NCI-H446 (cell line): ENCODE results near the gene PPP1R1C.

ENCODE experiments used
- DNase-seq, 2 experiments: peaks; one replicate each; lab custom pipeline; 2025; lab: John Stamatoyannopoulos, UW

Gene PPP1R1C

DNA sequence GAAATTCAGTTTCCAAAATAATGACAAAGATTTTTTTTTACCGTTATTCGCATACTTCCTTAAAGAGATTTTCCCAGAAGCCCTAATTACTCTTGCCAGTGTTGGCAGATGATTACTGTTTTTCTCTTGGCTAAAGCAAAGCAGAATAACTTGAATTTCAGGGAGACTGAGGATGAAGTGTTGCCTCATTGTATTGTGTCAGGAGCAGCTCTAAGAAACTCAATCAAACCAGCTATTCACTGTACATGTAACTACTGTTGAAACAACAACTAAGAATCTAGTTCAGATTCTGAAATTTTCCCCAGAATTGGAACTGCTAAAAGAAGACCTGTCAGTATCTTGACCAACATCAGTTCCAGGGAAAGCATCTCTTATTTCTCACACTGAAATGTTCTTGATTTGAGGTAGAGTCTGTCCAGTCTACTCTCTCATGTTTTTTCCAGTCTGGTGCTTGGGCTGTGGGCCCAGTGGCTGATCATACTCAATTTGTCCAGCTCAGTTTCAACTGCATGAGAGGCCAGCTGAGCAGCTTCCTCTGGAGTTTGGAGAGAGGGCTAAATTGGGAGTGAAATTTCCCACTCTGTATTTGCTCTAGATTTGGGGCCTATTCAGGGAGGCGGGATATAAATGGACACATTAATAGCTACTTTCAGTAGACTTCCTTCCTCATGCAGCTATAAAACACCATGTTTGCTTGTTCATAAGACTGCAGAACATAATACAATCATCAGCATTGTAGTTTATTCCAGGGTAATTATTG is 78.5 kb downstream of the PPP1R1C start:
- no peak for DNase-seq

DNA sequence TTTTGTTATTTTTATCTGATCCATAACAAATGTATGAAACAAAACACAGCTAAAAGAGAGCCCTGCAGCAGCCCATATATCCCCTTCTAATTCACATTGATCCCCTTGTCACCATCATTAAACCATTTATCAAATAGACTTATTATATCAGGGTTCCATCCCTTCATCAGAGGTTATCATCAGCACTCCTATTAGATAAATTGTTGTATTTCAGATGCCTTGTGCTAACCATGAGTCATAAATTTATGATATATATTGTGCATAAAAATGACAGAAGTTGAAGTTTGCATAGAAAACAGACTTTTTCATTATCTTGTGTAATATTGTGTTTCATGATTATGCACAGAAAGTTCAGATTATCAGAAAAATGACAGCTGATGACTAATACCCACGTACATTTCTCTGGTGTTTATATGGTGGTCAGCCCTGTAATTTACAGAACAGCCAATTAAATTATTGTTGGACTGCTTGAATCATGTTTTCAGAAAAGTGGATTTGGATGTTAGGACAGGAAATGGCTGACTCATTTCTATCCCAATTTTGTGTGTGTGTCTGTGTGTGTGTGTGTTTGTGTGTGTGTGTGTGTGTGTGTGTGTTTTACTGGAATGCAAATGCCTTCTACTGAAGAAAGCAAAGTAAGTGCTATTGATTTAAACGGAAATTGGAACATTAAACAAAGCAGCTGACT is 80.9 kb downstream of the PPP1R1C start:
- DNase-seq, result no peak

DNA sequence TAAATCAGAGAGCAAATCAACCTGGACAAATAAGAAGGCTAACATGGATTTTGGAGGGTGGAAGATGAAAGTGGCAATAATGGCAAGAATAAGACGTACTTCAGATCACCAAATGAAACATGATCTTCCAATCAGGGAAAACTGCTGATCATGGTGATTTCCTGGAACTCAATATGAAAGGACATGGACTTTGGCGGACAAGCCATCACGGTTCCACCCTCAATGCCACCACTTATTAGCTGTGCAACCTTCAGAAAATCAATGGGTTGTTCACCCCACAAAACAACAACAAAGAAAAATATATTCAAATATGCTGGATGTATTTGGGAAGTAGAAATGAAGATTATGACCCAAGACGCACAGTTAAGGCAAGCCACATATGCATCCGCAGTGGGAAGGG is 81.7 kb downstream of the PPP1R1C start:
- DNase-seq, result no peak

DNA sequence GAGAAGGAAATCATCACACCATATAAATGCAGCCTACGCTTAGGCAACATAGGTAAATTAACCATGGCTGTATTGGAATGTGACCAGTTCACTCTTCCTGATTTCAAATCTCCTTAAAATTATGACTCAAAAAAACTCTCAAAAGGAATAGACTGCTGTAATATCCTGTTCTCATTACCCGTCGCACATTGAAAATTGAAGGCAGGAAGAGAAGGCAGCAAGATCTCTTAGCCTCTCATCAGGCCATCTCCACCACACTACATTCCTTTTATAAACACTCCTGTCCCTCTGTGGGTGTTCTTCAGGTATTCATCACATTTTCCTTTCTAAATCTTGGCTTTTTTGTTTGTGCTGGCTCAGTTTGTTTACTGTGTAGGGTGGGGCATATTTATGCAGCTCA is 83.2 kb downstream of the PPP1R1C start:
- DNase-seq, result no peak

DNA sequence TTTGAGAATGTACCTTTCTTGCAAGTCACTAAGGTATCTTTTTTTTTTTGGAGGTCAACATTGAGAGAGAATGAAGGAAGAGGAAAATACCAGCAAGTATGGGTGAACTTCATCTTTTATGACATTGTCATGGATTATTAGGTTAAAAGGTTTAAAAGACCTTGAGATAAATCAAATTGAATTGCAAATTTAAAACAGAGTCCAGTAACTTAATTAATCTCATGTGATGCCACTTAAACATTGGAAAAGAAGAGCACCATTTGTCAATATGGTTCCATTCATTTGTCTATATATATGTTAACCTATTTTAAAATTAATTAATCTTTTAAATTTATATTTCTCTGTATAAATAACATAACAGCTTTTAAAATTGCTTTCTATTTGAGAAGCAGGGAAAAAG is 83.8 kb downstream of the PPP1R1C start:
- no peak for DNase-seq

DNA sequence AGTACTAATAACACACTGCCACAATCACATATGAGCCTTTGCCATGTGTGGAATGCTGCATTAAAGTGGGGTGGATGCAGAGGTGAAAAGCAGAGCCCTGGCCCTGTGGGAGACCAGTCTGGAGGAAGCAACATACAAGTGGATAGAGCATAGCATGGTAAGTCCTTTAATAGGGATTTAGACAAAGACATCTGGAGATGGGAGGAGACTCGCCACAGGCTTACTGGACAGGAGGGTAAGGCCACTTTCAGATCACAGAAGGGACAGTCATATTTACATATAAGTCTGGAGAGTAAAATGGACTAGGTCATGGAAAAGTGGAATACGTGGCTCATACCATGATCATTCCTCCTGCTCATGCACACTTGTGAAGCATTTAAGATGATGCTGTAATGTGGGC is 84.3 kb downstream of the PPP1R1C start:
- DNase-seq, result no peak

DNA sequence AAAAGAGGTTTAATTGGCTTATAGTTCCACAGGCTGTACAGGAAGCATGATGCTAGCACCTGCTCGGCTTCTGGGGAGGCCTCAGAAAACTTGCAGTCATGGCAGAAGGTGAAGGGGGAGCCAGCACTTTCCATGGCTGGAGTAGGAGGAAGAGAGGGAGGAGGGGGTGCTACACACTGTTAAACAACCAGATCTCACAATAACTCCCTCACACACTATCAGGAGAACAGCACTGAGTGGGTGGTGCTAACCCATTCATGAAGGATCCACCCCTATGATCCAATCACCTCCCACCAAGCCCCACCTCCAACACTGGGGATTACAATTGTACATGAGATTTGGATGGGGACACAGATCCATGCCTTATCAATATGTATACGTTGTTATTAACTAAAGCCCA is 85.1 kb downstream of the PPP1R1C start:
- DNase-seq, result no peak

DNA sequence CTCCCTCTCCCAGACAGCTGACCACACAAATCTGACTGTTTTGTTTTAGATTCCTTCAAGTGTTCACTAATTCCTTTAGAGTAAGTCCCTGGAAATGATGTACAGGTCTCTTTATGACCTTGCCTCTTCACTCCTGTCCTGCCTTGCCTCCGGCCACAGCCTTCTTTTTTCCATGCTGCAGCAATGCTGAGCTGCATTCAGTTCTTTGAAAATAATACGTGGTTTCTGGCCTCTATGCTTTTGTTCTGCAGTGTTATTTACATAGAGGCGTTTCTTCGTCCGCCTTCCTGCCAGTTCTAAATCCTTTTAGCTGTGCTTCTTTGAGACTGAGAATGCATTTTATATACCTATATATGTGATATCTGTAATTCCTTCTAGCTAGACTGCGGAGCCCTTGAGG is 87.2 kb downstream of the PPP1R1C start:
- no peak for DNase-seq

DNA sequence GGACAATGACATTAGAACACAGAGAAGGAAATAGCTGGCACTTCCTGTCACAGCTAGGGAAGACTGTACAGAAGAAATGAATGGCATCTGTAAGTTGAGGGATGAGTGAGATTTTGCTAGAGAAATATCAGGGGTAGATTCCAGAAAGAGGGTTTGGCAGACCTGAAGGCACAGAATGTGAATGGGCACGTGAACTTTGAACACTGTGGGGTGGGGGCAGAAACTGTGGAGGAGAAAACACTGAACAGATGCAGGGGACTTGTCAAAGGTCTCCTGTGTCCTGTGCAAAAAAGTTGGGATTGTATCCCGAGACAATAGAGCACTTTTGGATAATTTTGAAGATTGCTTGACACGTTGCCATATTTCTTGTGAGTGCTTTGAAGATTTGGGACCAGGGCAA is 88.0 kb downstream of the PPP1R1C start:
- DNase-seq, result no peak

DNA sequence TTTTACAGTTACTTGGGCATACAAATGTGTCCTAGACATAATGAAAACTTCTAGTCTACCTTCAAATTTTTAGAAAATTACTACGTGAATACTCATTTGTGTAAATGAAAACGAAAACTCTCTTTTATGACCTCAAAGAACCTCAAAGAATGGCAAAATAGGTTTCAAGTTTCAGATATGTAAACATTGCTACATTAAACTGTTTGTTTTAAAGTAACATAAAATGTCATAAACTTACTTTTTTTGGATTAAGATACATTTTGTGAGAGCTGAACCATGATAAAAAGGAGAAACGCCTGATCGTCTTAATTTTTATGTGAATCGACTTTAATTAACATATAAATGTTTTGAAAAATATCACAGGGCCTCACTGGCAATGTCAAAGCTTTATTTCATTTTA is 91.4 kb downstream of the PPP1R1C start:
- DNase-seq, result no peak

DNA sequence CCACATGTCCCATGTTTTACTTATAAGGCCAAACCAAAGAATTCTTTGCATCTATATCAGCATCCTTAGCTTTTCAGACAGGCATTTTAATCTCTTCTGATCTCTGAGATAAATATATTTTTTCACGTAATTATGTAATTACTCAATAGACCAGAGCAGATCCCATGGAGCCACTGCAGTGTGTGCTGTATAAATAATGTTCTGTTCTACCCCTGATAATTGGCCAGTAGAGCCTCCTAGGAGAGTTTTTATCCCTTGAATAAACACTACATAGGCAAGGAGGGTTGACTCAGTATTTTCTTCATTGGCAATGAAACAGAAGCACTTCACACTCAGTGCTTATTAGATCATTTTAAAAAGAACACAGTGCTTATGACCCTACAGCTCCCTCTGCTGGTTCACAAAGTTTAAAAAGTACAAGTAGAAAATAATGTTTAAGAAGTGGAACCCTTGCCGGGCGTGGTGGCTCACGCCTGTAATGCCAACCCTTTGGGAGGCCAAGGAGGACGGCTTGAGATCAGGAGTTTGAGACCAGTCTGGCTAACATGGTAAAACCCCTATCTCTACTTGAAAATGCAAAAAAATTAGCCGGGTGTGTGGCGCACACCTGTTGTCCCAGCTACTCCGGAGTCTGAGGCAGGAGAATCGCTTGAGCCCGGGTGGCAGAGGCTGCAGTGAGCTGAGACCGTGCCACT is 91.9 kb downstream of the PPP1R1C start:
- DNase-seq, result peak; percentile 87 to 95

DNA sequence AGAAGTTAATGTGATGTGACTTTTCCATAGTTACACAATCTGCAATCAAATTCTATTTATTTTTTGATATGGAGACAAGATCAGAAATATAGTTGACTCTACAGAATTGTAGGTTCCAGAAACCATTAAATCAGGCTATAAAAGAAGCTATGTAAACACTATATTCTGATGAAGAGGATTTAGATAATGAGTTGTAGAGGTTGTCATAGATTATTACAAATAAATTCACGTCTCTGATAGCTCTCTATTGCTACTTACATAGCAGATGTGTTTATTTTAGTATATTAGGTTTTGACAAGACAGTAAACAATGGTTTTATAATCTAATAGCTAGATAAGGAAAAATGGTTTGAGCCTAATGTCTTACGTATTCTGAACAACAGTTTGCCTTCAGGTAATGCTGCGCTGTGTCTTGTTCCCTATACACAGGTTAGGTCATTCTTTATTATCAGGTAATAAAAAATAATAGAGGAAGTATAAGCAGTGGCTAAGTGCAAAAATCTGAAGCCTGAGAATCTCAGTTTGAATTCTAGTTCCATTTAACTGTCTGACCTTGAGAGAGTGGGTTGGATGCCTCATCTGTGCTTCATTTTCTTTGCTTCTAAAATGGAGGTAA is 93.4 kb downstream of the PPP1R1C start:
- no peak for DNase-seq

DNA sequence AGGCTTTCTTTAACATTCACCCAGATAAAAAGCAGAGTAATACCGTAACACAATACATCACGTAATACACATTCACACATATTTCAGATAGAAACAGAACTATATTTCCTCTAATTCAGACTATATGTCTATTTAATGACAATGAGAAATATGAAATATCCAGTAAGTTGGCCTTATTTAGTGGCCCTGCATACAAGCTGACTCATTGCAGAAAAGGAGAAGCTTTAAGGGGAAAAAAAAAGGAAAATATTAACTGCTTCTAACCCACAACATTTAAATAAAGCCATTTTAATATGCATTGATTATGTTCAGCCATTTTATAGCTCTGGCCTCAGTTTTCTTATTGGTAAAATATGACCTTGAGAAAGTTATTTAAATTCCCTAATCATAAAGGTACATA is 94.8 kb downstream of the PPP1R1C start:
- no peak for DNase-seq

DNA sequence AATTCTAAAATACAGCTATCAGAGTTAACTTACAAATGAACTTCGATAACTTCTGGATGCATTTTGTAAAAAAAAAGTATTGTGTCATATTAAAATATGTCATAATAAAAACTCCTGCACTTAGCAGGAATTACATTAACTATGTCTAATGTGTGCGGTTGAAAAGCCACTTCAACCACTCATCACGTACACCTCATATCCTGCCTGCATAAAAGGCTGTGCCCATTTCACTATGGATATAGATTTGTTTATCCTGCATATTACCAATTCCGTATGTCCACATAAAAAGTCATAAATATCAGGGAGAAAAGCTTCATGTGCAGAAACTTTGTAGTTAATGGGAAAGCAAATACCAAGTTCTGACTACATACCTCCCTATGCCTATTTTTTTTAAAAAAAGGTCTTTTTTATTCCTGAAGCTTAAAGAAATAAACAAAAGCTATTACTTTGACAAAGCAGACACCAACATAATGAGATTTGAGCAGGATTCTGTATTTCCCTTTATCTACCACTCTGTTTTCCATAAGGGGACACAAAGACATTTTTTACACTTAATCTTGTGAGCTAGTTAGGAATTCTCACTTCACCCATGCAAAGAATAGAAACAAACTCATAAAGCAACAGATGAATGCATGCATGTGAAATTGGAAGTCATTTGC is 96.1 kb downstream of the PPP1R1C start:
- DNase-seq, result no peak

DNA sequence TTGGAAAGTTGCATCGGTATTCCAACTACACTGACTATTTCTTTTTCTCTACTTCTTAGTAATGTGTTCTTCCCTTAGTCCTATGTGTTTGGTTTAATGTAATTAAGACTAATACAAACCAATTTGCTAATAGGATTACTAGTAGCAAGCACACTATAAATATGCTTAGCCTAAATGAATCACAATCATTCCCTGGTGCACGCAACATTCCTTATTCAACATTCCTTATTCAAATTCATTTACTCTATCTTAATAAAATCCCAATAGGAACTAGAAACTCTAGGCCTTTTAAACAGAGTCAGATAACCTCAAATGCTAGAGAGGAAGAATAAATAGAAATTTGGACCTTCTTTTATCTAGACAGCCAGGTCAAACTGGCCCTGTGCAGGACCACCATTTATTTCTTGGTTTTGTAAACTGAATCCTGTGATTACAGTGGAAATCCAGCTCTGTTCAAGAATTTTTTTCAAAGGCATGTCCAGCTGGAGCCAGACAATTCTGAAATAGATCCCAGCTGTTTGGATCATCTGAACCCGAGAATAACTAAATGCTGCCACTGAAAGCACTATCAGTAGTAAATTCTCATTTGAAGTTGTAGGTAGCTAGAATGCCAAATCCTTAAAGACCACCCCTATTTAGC is 103.1 kb downstream of the PPP1R1C start:
- no peak for DNase-seq

DNA sequence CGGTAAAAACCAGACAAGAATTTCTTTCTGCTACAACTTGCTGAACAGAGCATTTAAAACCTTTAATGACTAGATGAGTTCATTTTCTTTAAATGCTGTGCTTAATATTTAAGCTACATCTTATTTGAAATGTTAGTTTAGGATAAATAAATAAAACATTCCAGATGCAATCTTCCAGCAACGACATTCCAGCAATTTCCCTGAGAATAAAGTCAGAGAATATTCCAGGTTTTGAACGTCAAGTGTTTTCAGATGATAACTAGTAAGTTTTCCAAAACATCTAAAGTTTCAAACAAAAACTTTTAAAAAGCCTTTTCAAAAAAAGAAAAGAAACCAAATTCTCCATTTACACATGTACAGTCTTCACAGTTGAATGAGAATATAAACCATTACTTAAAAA is 104.8 kb downstream of the PPP1R1C start:
- no peak for DNase-seq

DNA sequence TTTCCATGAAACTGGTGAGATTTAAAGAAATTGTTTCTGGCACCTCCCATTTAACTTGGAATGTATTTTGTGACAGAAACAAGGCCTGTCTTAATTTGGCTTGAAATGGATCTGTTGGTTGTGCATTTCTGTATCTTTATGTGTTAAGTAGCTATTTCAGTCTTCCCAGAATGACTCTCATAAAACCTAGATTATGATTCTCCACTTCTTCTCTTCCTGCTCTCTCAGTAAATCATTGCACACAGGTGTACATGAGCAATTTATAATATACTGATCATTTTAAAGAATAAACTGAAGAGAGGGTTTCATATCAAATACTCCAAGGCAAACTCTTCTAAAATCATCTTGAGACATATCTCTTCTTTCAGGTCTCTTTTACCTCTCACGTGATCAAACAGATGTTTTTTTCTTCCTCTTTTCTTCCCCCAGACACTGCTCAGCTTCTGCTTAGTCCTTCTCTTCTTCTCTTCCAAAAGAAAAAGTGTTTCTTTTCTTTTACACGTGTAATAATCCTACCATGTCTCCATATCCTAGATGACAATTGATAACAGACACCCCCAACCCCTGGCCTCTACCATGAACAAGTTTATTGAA is 112.0 kb downstream of the PPP1R1C start:
- no peak for DNase-seq

DNA sequence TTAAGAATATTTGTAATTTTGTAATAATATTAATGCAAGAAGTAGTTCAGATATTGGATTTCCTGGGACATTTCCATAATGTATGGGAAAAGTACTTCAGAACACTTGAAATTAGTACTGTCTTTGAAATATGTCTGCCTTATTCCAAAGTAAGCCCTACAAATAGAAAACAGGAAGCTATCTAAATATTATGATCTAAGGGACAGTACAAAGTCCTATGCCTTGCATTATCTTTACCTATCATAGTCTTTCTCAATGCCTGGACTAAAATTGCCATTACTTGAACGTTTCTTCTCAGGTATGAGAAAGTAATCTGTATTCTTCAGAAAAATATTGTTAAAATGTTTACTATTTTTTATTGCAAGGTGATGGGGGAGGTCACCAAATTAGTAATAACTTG is 113.0 kb downstream of the PPP1R1C start:
- DNase-seq, result no peak

DNA sequence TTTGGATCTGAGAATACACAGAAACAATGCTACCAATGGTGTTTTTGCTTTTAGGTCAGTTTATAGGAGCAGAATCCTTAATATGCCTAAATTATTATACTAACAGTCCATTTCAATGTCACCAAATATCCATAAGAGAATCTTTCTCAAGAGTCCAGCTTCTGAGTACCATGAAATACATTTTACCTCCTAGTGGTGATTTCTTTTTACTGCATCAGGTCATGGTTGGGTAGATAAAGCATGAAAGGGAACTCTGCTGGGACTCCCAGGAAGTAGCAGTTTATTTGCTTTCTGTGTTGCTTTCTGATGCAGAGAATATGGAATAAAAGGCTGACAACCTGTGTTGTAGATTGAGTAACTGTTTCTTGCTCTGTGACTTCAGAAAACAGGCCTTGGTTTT is 115.6 kb downstream of the PPP1R1C start:
- no peak for DNase-seq

DNA sequence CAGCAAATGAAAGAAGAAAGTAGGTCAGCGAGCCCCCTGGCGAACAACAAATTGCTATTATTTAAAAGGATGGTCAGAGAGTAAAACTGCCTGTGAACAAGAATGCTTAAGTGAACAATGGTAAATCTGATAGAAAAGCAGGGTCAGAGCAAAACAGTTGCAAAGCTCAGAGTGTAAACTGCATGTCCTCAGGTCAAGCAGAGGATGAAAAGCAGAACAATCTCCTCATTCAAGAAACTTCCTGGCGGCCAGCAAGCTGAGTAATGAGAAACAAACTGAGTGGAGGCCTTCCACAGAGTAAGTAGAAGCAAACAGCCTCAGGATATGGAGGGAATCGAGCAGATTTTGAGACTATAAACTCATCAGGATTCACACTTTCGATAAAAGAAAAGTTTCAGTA is 117.9 kb downstream of the PPP1R1C start:
- no peak for DNase-seq

DNA sequence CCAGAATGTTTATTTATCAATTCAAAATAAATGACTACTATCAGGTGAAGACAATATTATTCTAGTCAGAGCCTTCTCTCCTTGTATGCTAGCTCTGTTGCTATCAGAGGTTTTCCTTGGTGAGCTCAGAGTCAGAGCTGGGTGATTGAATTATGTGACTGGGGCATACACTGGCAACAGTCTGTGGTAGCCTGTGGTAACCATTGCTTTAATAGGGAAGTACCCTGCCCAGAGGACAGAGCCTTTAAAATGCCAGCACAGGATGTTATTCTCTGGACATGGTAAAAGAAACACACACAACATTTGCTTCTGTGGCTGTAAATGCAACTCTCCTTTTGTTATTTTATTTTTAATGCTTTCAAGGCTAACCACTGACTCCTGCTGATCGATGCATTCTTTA is 124.7 kb downstream of the PPP1R1C start:
- DNase-seq, result no peak
